DND-41 (cell line): ENCODE data around the gene USP10.

Experiments
- ATAC-seq: fragments of 200-7000 bp; cut with Tn5 transposase; 3 replicates; pipeline ENCODE4 v1.9.1; 2021; ENCODE audit warnings: low read depth; ENCODE audit not compliant: insufficient read depth
- DNase-seq: peaks from one replicate; pipeline ENCODE4 v3.0.0-alpha.2; 2020
- H2AFZ ChIP-seq: 2 replicates; pipeline ENCODE4 v1.6.0; 2012; ENCODE audit warnings: low read depth, low read length
- H3K27ac ChIP-seq: 2 replicates; pipeline ENCODE4 v1.5.1; 2012; ENCODE audit warnings: low read length, inconsistent platforms
- H3K27me3 ChIP-seq: fragments of 200-600 bp; sonication (generic); 2 replicates; pipeline ENCODE4 v1.6.0; 2012; ENCODE audit warnings: low read length, mild to moderate bottlenecking, inconsistent platforms; ENCODE audit not compliant: insufficient read depth, poor library complexity
- H3K36me3 ChIP-seq: 2 replicates; pipeline ENCODE4 v1.5.1; 2012; ENCODE audit warnings: low read length, inconsistent platforms; ENCODE audit not compliant: insufficient read depth
- H3K4me1 ChIP-seq: 2 replicates; pipeline ENCODE4 v1.5.1; 2012; ENCODE audit warnings: mild to moderate bottlenecking, low read length; ENCODE audit not compliant: insufficient read depth
- H3K4me2 ChIP-seq: 2 replicates; pipeline ENCODE4 v1.6.0; 2012; ENCODE audit warnings: mild to moderate bottlenecking, moderate library complexity, low read length, inconsistent platforms; ENCODE audit not compliant: insufficient read depth
- H3K4me3 ChIP-seq, 2 experiments: fragments of 200-600 bp in 1 of 2; shearing (Covaris generic) in 1 of 2; 2 replicates each; pipeline ENCODE4 v1.5.1; 2012 to 2016; ENCODE audit warnings: inconsistent platforms in 2 of 2, low read length in 2 of 2, mild to moderate bottlenecking in 2 of 2, low read depth in 1 of 2, moderate library complexity in 1 of 2
- H3K79me2 ChIP-seq: 2 replicates; pipeline ENCODE4 v1.6.0; 2012; ENCODE audit warnings: low read length, inconsistent platforms; ENCODE audit not compliant: insufficient read depth
- H3K9ac ChIP-seq: 2 replicates; pipeline ENCODE4 v1.6.0; 2012; ENCODE audit warnings: low read depth, mild to moderate bottlenecking, inconsistent platforms, low read length, moderate library complexity
- H3K9me3 ChIP-seq: 2 replicates; pipeline ENCODE4 v1.5.1; 2012; ENCODE audit warnings: low read length, moderate library complexity, mild to moderate bottlenecking, inconsistent platforms; ENCODE audit not compliant: insufficient read depth, severe bottlenecking
- H4K20me1 ChIP-seq: 2 replicates; pipeline ENCODE4 v1.6.0; 2012; ENCODE audit warnings: low read length; ENCODE audit not compliant: insufficient read depth
- CTCF ChIP-seq: IDR thresholded peaks from 2 replicates; pipeline ENCODE4 v1.5.1; 2012; ENCODE audit warnings: borderline replicate concordance, low read length, moderate library complexity, mild to moderate bottlenecking; ENCODE audit not compliant: poor library complexity, severe bottlenecking; ENCODE audit errors: extremely low read depth
- EZH2 ChIP-seq: IDR thresholded peaks from 3 replicates; pipeline ENCODE4 v1.6.1; 2012; ENCODE audit warnings: borderline replicate concordance, low read depth, mild to moderate bottlenecking, moderate library complexity, low read length, inconsistent platforms; ENCODE audit not compliant: severe bottlenecking

The USP10 gene

GRCh38 chr16:84737192-84738011 is 37.6 kb downstream of the USP10 start:
- Histone ChIP-seq H3K9ac (no peak overlapping the region), H4K20me1 (peaks cover 83% of the 10 kb centered on the region), H3K36me3 (peaks cover 53% of the 10 kb centered on the region), H3K27ac (no peak overlapping the region), H3K79me2 (peaks cover 97% of the 10 kb centered on the region), H3K27me3 (no peaks in the 10 kb centered on the region), H3K4me3 (no peak overlapping the region), H2AFZ (no peak overlapping the region), H3K4me2 (no peak overlapping the region), H3K4me1 (no peaks in the 10 kb centered on the region), H3K9me3 (no peaks in the 10 kb centered on the region)
- ATAC-seq (no peak), DNase-seq (no peak)
- TF ChIP-seq CTCF (no peak), EZH2 (no peak)

GRCh38 chr16:84738255-84739038 is 38.6 kb downstream of the USP10 start:
- peaks cover 97% of the 10 kb centered on the region for H3K79me2 ChIP-seq

GRCh38 chr16:84739349-84740124 is 39.7 kb downstream of the USP10 start:
- no peak for ATAC-seq
- H3K36me3 ChIP-seq, result peaks cover 50% of the 10 kb centered on the region
- peaks cover 84% of the 10 kb centered on the region for H4K20me1 ChIP-seq

More at GRCh38 chr16:84738255-84739038, 38.6 kb downstream of the USP10 start:
- ATAC-seq, result peak; percentile 86
- Histone ChIP-seq H3K4me2 (no peak overlapping the region), H2AFZ (no peak overlapping the region), H3K27me3 (no peaks in the 10 kb centered on the region), H3K27ac (no peak overlapping the region), H3K4me3 (no peak overlapping the region), H4K20me1 (peaks cover 85% of the 10 kb centered on the region), H3K9me3 (no peaks in the 10 kb centered on the region), H3K4me1 (no peaks in the 10 kb centered on the region), H3K9ac (no peak overlapping the region), H3K36me3 (peaks cover 57% of the 10 kb centered on the region)
- peak; percentile 75 for DNase-seq
- no peak for TF ChIP-seq EZH2
- TF ChIP-seq CTCF, result peak; percentile 88

More at GRCh38 chr16:84739349-84740124, 39.7 kb downstream of the USP10 start:
- H3K9ac ChIP-seq, result no peak overlapping the region
- H3K4me1 ChIP-seq, result no peaks in the 10 kb centered on the region
- H3K4me2 ChIP-seq, result no peak overlapping the region
- peaks cover 97% of the 10 kb centered on the region for H3K79me2 ChIP-seq
- no peak overlapping the region for H3K27ac ChIP-seq
- no peaks in the 10 kb centered on the region for H3K27me3 ChIP-seq
- H3K9me3 ChIP-seq, result no peaks in the 10 kb centered on the region
- no peak for TF ChIP-seq EZH2
- TF ChIP-seq CTCF, result no peak
- no peak for DNase-seq
- H2AFZ ChIP-seq, result no peak overlapping the region
- H3K4me3 ChIP-seq, result no peak overlapping the region
